Fibroblast of pulmonary artery (primary cell): ENCODE measurements around the gene RIMBP2.

Source experiments
- DNase-seq: peaks from one replicate; pipeline ENCODE4 v3.0.0-alpha.2; 2010; ENCODE audit warnings: low read depth
- H3K4me3 ChIP-seq: replicated peaks from 2 replicates; pipeline ENCODE4 v1.5.1; 2011; ENCODE audit warnings: low read depth, mild to moderate bottlenecking, control low read depth, low read length, moderate library complexity
- CTCF ChIP-seq: IDR thresholded peaks from 2 replicates; pipeline ENCODE4 v1.5.1; 2011; ENCODE audit warnings: mild to moderate bottlenecking, control low read depth, low read length, inconsistent platforms; ENCODE audit errors: missing control alignments

The RIMBP2 gene

GRCh38 chr12:130614530-130614905, 101.6 kb downstream of the RIMBP2 start:
- H3K4me3 ChIP-seq, result no peak overlapping the region
- DNase-seq, result no peak
- TF ChIP-seq CTCF, result no peak

GRCh38 chr12:130613831-130614529, 102.1 kb downstream of the RIMBP2 start:
- no peak for TF ChIP-seq CTCF
- no peak overlapping the region for H3K4me3 ChIP-seq
- no peak for DNase-seq

- no peak for DNase-seq
- no peak overlapping the region for H3K4me3 ChIP-seq
- TF ChIP-seq CTCF, result no peak
Observed at GRCh38 chr12:130613131-130613530, 103.0 kb downstream of the RIMBP2 start.

- H3K4me3 ChIP-seq, result no peak overlapping the region
- no peak for DNase-seq
- no peak for TF ChIP-seq CTCF
Observed at GRCh38 chr12:130611026-130611905, 104.8 kb downstream of the RIMBP2 start.

GRCh38 chr12:130609966-130610365, 106.1 kb downstream of the RIMBP2 start:
- DNase-seq, result no peak
- H3K4me3 ChIP-seq, result no peak overlapping the region
- no peak for TF ChIP-seq CTCF

GRCh38 chr12:130608831-130609230, 107.3 kb downstream of the RIMBP2 start:
- no peak overlapping the region for H3K4me3 ChIP-seq
- DNase-seq, result no peak
- TF ChIP-seq CTCF, result no peak
